ENCODE measurements around the gene ETNPPL.

ETNPPL gene

GRCh38 chr4:108695062-108695461 is 67.8 kb downstream of the ETNPPL start:
- no peak for DNase-seq

- DNase-seq, result no peak
These were observed 68.4 kb downstream of the ETNPPL start for GRCh38 chr4:108694423-108694822.

- DNase-seq, result no peak
These were observed 69.0 kb downstream of the ETNPPL start for GRCh38 chr4:108693819-108694218.

GRCh38 chr4:108693211-108693610 is 69.6 kb downstream of the ETNPPL start:
- DNase-seq, result no peak

Measured in suppressor macrophage (primary cell).